Anterior cingulate cortex (tissue), 58 donors: ENCODE data around the gene TMEM121B.

Experiments used
- DNase-seq, 58 donors: peaks; one replicate each; lab custom pipeline; 2025; lab: John Stamatoyannopoulos, UW

Gene TMEM121B

DNA sequence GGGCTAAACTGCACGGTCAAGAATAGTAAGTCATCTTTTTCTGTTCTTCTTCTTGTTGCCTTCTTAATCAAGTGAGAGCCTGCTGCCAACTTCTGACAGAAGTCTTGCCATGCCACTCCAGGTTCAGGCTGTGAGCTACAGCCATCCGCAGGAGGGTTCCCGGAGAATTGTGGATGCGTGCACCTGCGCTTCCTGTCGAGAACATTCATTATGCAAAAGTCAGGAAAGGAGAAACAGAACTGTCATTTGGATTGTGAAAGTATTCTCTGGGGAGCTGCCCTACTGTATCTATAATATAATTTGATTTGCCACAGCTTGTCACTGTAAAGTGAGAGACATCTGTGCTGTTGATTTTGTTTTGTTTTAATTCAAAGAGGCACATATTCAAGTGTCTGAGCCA is 24.1 kb downstream of the TMEM121B start:
- no peak for DNase-seq

DNA sequence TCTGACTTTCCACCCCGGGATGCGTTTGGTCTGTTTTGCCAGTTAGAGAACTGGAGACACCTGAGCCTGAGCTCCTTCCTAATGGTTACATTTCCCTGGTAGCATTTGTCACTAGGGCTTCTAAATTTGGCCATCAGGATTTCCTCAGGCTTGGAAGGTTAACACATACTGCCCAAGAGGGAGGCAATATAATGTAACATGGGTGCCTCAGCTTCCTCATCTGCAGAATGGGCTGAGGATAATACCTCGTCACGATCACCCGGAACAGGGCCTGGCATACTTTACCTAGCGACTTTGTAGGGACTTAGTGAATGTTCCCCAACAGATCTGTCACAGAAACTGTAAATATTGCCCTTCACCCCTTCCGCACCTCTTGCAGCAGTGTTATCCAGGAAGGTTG is 25.1 kb downstream of the TMEM121B start:
- DNase-seq = no peak

DNA sequence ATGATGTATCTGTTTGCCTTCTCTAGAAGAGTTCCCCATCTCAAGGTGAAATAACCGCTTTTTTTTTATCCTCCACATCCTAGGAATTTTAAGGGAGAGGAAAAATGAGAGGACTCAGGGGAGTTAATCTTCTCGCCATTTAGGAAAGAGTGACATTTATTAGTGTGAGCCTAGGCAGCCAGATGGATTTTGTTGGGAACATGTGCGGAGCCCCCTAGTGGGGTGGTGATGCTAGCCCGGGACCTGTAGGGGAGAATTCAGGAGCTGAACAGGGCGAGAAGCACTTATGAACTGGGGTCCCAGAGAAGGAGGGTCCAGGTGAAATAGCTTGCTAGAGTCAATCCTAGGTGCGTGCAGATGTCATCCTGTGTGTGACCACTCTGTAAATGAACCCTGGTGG is 25.6 kb downstream of the TMEM121B start:
- no peak for DNase-seq

DNA sequence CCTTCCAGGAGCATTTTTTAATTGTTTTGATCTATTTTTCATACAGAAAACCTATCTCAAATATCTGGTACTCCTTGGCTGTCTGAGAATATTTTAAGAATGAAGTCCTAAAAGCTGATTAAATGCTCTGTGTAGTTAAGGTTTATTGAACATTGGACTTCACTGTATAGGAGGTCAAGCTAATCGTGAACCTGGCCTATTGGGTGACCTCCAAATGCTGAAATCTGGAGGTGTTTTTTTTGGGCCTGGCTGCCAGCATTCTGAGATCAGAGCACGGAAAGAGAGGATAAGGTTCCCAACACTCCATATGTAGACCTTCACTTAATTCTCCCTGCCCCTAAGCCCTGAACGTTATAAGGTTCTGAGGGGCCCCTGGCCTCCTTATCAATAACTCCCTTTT is 28.1 kb downstream of the TMEM121B start:
- no peak for DNase-seq

DNA sequence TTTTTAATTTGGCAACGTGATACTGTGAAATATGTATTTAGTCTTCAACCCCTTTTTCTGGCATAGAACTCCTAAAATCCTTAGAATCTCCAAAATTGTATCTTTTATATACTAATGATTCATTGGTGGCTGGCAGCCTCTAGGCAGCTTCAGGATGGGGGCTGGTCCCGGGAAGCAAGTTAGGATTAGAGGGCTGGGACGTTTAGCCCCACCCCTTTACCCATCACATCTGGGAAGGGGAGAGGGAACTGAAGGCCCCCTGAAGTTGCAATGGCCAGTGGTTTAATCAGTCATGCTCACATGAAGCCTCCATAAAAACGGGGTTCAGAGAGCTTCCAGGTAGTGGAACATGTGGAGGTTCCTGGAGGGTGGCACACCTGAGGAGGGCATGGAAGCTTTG is 29.3 kb downstream of the TMEM121B start:
- DNase-seq = no peak

DNA sequence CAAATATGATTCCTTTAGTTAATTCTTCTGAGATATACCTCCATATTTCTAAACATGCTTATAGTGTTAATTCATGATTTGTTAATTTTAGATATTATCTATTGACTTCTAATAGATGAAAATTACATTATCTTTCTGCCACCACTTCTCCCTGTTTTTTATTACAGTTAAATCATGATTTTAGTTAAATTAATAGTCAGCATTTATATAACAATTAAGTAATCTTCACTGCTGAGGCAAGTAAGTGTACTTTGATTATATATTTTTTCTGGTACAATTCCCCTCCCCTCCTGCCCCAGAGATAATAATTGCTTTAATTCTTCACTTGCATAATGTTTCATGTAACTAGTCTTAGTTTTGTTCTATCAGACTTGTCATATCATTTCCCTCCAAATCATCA is 30.6 kb downstream of the TMEM121B start:
- no peak for DNase-seq

DNA sequence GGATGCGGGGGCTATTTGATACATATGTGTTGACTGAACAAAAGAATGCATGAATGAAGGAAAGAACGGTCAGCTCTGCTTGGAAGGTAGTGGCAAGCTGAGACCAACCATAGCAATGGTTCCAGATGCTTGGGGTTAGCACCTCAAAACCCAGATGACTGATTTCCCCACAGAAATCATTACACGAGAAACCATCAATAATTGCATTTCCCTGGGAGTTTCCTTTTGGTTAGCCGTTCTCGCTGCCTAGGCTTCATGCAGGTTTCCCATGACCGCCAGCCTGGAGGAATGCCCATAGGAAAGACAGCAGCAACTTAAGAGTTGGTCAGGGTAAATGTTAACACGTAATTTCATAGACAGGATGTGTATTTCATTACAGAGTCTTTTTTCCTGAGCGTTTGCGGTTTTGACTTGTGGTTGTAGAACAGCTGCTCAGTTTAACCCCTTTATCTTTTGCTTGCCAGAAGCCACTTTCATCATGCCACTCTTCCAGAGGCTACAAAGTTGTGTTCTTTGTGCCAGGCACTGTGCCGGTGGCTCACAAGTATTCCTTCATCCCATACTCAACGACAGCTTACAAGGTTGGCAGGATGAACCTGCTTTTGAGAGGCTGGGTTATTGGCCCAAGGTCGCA is 33.5 kb downstream of the TMEM121B start:
- no peak for DNase-seq

DNA sequence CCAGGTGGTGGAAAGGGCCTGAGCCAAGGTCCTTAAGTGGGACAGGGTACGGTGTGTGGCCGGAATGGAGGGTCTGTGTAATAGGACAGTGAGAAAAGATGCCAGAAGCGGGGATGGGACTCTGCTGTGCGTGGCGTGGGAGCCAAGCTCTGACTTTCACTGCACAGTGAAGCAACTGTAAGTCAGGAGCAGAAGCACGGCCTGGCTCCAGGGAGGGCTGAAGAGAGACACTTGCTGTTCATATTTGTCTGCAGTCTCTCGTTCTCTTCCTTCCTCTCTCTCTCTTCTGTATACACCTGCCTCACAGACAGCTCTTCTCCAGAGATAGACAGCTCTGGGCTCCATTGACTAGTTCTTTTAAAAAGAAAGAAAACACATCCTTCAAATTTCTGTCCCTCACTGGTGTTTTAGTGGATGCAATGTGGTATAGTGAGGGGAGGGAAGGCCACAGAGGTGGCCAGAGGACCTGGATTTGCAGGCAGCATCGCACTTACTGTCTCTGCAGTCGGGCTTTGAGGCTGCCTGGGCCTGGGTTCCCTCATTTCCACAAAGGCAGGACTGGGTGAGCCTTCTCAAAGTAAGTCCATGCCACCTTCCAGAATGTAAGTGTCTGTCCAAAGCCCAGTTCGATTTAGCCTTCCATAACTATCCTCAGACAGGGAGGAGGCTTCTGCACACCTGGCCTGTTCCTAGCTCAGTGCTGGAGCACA is 34.2 kb downstream of the TMEM121B start:
- DNase-seq = no peak

DNA sequence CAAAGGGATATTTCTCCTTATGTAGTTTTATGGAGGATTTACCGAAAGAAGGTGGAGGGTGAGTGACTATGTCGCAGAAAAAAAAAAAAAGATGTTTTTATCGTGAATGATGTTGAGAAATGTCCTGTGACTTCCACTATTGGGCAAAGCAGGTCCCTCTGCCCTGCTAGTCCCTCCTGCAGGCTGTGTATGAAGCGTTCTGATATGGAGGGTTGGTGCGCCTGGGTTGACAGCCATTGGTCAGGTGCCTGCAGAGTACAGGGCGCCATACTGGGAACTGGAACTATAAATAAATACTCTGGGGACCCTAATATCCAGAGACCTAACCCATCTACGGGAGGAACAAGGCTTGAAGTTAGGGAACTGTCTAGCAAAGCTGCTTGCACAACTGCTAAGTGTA is 34.9 kb downstream of the TMEM121B start:
- DNase-seq = no peak

DNA sequence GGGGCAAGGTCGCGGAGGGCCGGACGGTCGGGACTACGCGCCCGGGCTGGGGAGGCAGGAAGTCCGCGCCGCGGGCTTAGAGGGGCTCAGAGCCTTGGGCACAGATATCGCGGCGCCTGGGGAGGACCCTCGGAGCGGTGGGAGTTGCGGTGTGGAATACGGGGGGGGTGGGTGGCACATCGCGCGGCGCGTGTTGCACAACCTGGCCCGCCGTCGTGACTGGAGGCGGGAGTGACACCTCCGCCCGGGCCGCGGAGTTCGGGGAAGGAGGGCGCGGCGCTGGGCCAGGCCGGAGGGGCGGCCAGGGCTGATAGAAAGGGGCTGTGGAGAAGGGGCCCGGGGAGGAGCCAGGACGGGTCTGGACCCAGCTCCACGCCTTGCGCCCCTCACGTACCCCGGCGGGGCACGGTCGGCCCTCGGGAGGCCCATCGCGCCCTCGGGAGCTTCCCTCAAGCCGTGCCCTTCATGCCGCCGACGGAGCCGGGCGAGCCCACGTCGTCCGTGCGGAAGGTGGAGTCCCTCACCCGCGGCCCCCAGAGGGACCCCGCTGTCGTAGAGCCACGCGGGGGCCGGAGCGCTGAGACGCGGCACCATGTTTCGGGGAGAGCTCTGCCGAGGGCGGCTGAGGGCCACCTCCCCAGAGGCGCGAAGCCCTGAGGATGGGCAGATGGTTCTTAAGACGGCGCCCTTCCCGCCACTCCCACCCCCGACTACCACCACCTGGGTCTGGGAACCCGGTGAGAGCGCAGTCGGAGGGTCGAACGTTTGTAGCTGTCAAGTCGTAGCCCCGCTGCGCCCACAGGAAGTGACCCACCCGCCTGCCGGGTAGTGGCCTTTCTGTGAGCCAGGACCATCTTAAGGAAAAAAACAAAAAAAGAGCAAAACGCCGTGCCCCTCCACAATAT is 35.6 kb downstream of the TMEM121B start:
- DNase-seq = no peak

DNA sequence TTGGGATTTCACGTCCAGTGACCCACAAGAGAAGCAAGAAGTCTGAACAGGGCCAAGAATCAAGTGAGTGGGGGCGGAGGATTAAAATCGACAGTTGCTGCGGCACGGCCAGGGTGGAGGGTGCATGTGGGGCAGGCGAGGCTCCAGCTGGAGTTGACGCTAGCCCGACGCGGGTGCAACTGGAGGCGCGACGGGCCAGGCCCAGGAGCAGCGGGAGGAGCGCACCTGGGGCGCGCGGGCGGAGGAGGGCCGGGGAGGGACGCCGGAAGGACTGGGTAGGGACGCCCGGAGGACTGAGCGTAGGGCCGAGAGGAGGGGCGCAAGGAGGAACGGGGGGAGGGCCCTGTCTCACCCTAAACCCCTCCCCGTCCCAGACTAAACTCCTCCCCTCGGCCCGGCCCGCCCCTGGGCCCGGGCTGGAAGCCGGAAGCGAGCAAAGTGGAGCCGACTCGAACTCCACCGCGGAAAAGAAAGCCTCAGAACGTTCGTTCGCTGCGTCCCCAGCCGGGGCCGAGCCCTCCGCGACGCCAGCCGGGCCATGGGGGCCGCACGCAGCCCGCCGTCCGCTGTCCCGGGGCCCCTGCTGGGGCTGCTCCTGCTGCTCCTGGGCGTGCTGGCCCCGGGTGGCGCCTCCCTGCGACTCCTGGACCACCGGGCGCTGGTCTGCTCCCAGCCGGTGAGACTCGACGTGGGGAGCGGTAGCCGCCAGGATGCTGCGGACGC is 36.4 kb downstream of the TMEM121B start, which contains the start of gene IL17RA:
IL17RA (plus strand) TSS at position 447 of the 723 bp plus-strand sequence; CDS start at position 539, 92 bp downstream.
- DNase-seq = peak in 50 of 58 donors; percentile 14 to 78 (median 50)

DNA sequence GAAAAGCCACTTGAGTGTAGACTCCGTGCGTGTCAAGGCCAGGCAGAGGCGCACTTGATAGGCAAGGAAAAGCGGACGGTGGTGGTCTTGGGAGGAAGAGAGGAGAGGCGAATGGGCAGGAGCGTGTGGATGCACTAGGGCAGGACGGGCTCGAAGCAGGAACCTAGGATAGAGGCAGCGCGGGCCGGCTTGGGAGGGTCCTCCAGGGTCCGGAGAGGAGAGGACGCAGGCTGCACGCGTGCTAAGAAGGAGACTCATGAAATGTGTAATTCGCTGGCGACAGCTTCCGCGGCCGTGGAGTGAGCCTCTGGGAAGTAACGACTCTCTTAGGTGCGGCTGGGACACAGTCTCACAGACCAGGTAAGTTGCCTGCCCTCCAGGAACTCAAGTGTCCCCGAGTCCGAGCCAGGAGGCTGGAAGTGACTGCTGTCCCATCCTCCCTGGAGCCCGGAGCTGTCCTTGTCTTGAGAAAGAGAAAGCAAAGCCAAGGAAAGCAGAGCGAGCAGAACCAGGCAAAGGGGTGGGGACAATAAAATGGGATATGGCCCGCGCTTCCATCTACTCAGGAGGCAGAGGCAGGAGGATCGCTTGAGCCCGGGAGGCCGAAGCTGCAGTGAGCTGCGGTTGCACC is 37.2 kb downstream of the TMEM121B start:
- DNase-seq = no peak

DNA sequence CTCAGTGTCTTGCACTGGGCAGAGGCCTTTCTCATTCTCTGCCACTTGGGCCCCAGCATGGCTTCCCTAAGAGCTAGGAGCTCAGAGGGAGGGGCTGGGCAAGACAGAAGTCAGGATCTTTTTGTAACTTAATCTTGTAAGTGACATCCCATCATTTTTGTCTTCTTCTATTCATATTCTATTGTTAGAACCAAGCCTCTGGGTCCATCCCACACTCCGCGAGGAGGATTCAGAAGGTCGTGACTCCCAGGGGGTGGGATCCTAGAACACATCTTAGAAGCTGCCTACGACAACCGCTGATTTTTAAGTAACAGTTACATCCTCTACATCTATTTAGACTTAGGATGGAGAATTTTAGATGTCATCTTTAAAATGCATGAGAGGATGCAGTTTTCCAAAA is 37.9 kb downstream of the TMEM121B start:
- DNase-seq = peak in 1 of 58 donors; percentile 20

DNA sequence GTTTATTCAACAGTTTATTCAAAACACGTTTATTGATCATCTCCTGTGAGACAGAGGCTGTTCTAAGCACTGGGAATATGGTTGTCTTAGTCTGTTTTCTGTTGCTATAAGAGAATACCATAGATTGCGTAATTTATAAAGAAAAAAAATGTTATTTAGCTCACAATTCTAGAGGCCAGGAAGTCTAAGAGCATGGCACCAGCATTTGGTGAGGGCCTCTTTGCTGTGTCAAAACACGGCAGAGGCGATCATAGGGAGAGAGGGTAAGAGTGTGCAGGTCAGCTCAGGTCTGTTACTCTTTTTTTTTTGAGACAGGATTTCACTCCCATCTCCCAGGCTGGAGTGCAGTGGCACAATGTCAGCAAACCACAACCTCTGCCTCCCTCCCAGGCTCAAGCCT is 41.6 kb downstream of the TMEM121B start:
- DNase-seq = no peak

DNA sequence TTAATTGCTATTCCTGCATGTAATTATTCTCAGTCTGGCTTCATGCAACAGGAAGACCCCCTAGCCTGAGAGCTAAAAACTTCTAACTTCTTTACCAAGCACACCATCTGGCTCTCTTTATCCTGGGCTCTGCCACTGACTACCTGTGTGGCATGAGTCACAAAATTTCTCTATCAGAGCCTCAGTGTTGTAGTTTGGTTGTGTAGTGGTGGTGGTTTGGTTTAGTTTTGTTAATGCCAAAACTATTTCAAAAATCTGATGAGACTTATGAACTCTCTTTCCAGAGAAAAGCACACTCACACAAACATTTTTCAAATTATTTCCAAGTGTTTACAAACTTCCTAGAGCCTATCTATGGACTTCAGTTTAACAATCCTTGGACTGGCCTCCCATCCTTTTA is 43.9 kb downstream of the TMEM121B start:
- DNase-seq = no peak

DNA sequence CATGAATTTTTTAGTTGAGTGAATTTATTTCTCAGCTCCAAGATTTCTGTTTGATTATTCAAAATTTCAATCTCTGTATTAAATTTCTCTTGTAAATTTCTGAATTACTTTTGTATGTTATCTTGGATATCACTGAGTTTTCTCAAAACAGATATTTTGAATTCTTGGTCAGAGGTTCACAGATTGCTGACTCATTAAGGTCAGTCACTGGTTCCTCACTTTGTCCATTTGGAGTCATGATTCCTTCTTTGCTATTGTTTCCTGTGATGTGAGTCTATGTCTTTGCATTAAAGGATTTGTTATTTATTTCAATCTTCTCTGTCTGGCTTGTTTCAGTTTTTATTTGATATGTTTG is 46.5 kb downstream of the TMEM121B start:
- DNase-seq = no peak

DNA sequence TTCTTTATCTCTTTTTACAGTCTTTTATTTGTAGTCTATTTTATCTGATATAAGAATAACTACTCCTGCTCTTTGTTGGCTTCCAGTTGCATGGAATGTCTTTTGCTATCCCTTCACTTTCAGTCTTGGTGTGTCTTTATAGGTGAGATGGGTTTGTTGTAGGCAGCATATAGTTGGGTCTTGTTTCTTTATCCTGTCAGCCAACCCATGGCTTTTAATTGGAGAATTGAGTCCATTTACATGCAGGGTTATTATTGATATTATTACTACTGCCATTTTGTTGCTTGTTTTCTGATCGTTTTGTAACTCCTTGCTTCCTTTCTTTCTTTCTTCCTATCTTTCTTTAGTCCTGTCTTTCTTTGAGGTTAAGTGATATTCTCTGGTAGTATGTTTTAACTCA is 48.3 kb downstream of the TMEM121B start:
- no peak for DNase-seq
